Mesenchymal stem cell (in vitro differentiated cells and primary cell): ENCODE results near the gene TMEM164.

ENCODE experiments used
- DNase-seq: peaks from one replicate; pipeline ENCODE4 v3.0.0-alpha.2; 2013
- H2AFZ ChIP-seq: one replicate; pipeline ENCODE4 v1.6.1; 2013; ENCODE audit warnings: low read depth, mild to moderate bottlenecking, control low read depth, inconsistent platforms, low read length, moderate library complexity
- H2AK5ac ChIP-seq: 2 replicates; pipeline ENCODE4 v1.6.1; 2013; ENCODE audit warnings: low read length, moderate library complexity, mild to moderate bottlenecking, inconsistent platforms; ENCODE audit not compliant: severe bottlenecking
- H2BK120ac ChIP-seq: one replicate; pipeline ENCODE4 v1.6.1; 2013; ENCODE audit warnings: low read depth, mild to moderate bottlenecking, inconsistent platforms, low read length, moderate library complexity
- H2BK12ac ChIP-seq, 2 experiments: one replicate each; pipeline ENCODE4 v1.6.1; 2013; ENCODE audit warnings: inconsistent platforms in 2 of 2, low read length in 2 of 2, mild to moderate bottlenecking in 2 of 2, moderate library complexity in 2 of 2, control low read depth in 1 of 2
- H2BK15ac ChIP-seq: one replicate; pipeline ENCODE4 v1.6.1; 2013; ENCODE audit warnings: mild to moderate bottlenecking, low read depth, inconsistent platforms; ENCODE audit not compliant: poor library complexity, severe bottlenecking
- H2BK5ac ChIP-seq: 2 replicates; pipeline ENCODE4 v1.6.1; 2013; ENCODE audit warnings: low read depth, mild to moderate bottlenecking, low read length, control low read depth, inconsistent platforms; ENCODE audit not compliant: poor library complexity, severe bottlenecking
- H3K14ac ChIP-seq, 2 experiments: one replicate each; pipeline ENCODE4 v1.6.1; 2013; ENCODE audit warnings: inconsistent platforms in 2 of 2, low read length in 2 of 2, control low read depth in 1 of 2, mild to moderate bottlenecking in 1 of 2, moderate library complexity in 1 of 2
- H3K18ac ChIP-seq, 2 experiments: one replicate each; pipeline ENCODE4 v1.6.1; 2013; ENCODE audit warnings: inconsistent platforms in 2 of 2, low read length in 2 of 2, control low read depth in 1 of 2, low read depth in 1 of 2, mild to moderate bottlenecking in 1 of 2
- H3K23ac ChIP-seq, 2 experiments: one replicate each; pipeline ENCODE4 v1.6.1; 2013; ENCODE audit warnings: inconsistent platforms in 2 of 2, low read length in 2 of 2, mild to moderate bottlenecking in 2 of 2, moderate library complexity in 2 of 2, control low read depth in 1 of 2
- H3K27ac ChIP-seq: 2 replicates; pipeline ENCODE4 v1.5.1; 2013; ENCODE audit warnings: mild to moderate bottlenecking, moderate library complexity, low read length, control low read depth, inconsistent platforms; ENCODE audit not compliant: poor library complexity, severe bottlenecking
- H3K27me3 ChIP-seq, 2 experiments: 2 replicates each; pipeline versions ENCODE4 v1.6.1 to v1.7.0; 2013; ENCODE audit warnings: low read length in 2 of 2, mild to moderate bottlenecking in 2 of 2, moderate library complexity in 2 of 2, control low read depth in 1 of 2, inconsistent platforms in 1 of 2; ENCODE audit not compliant: control insufficient read depth in 1 of 2, insufficient read depth in 1 of 2
- H3K36me3 ChIP-seq, 2 experiments: 2 replicates each; pipeline versions ENCODE4 v1.6.1 to v1.7.0; 2013; ENCODE audit warnings: low read length in 2 of 2, control low read depth in 1 of 2, inconsistent platforms in 1 of 2, low read depth in 1 of 2, mild to moderate bottlenecking in 1 of 2; ENCODE audit not compliant: insufficient read depth in 2 of 2, control insufficient read depth in 1 of 2
- H3K4ac ChIP-seq, 2 experiments: one replicate each; pipeline ENCODE4 v1.6.1; 2013; ENCODE audit warnings: inconsistent platforms in 2 of 2, low read length in 2 of 2, mild to moderate bottlenecking in 2 of 2, moderate library complexity in 2 of 2, control low read depth in 1 of 2, low read depth in 1 of 2
- H3K4me1 ChIP-seq: 2 replicates; pipeline ENCODE4 v1.6.1; 2013; ENCODE audit warnings: low read depth, low read length, control low read depth; ENCODE audit not compliant: control insufficient read depth, insufficient read depth
- H3K4me2 ChIP-seq: 2 replicates; pipeline ENCODE4 v1.6.1; 2013; ENCODE audit warnings: low read length, mild to moderate bottlenecking, inconsistent platforms; ENCODE audit not compliant: poor library complexity, severe bottlenecking
- H3K4me3 ChIP-seq, 2 experiments: 2 replicates each; pipeline versions ENCODE4 v1.5.1 to v1.7.0; 2013; ENCODE audit warnings: low read length in 2 of 2, mild to moderate bottlenecking in 2 of 2, control low read depth in 1 of 2, low read depth in 1 of 2; ENCODE audit not compliant: insufficient read depth in 1 of 2
- H3K79me1 ChIP-seq: replicated peaks from 2 replicates; pipeline ENCODE4 v1.6.1; 2013; ENCODE audit warnings: mild to moderate bottlenecking, control low read depth, low read length, inconsistent platforms; ENCODE audit not compliant: poor library complexity, severe bottlenecking
- H3K9ac ChIP-seq: 2 replicates; pipeline ENCODE4 v1.7.0; 2013; ENCODE audit warnings: mild to moderate bottlenecking, low read length, moderate library complexity
- H3K9me3 ChIP-seq: 2 replicates; pipeline ENCODE4 v1.7.0; 2013; ENCODE audit warnings: mild to moderate bottlenecking, low read length; ENCODE audit not compliant: control insufficient read depth
- H4K8ac ChIP-seq: one replicate; pipeline ENCODE4 v1.6.1; 2013; ENCODE audit warnings: inconsistent platforms, mild to moderate bottlenecking, low read length, moderate library complexity
- H4K91ac ChIP-seq: one replicate; pipeline ENCODE4 v1.6.1; 2013; ENCODE audit warnings: mild to moderate bottlenecking, low read length, inconsistent platforms
- WGBS: methylation state at CpG from one replicate; pipeline ENCODE4 v1.1.7; 2013; ENCODE audit warnings: mixed read lengths; 5-methylcytosine and 5-hydroxymethylcytosine counted together

The TMEM164 gene

GRCh38 chrX:110131031-110131430 lies 128.1 kb downstream of the TMEM164 start:
- DNase-seq = no peak
- no peak overlapping the region for H2AK5ac ChIP-seq
- H2BK5ac ChIP-seq = no peak overlapping the region
- H3K27me3 ChIP-seq = peaks cover 0 to 32% of the 10 kb centered on the region in 2 experiments
- no peak overlapping the region for H2AFZ ChIP-seq
- H4K91ac ChIP-seq = no peak overlapping the region
- H2BK15ac ChIP-seq = no peak overlapping the region
- no peaks in the 10 kb centered on the region for H3K4me1 ChIP-seq
- no peak overlapping the region for H3K14ac ChIP-seq
- no peak overlapping the region for H2BK12ac ChIP-seq
- no peak overlapping the region for H3K4ac ChIP-seq
- no peak overlapping the region for H3K9ac ChIP-seq
- no peak overlapping the region for H3K23ac ChIP-seq
- WGBS = no CpG with 5 or more reads among the region's 1 CpG
- H3K27ac ChIP-seq = no peak overlapping the region
- no peaks in the 10 kb centered on the region for H3K36me3 ChIP-seq
- H4K8ac ChIP-seq = no peak overlapping the region
- peaks cover 3% of the 10 kb centered on the region for H3K79me1 ChIP-seq
- no peak overlapping the region for H3K4me3 ChIP-seq
- no peak overlapping the region for H3K4me2 ChIP-seq
- H3K9me3 ChIP-seq = no peaks in the 10 kb centered on the region
- no peak overlapping the region for H3K18ac ChIP-seq
- no peak overlapping the region for H2BK120ac ChIP-seq

- Histone ChIP-seq H3K4me1 (no peaks in the 10 kb centered on the region), H3K4ac (no peak overlapping the region), H4K8ac (no peak overlapping the region), H3K4me2 (no peak overlapping the region), H3K27ac (no peak overlapping the region), H3K9me3 (no peaks in the 10 kb centered on the region), H3K79me1 (peaks cover 3% of the 10 kb centered on the region), H2BK15ac (no peak overlapping the region), H2BK12ac (no peak overlapping the region), H3K18ac (no peak overlapping the region), H2AK5ac (no peak overlapping the region), H3K27me3 (peaks cover 0 to 28% of the 10 kb centered on the region in 2 experiments), H2BK5ac (no peak overlapping the region), H2AFZ (no peak overlapping the region), H3K14ac (no peak overlapping the region), H3K36me3 (no peaks in the 10 kb centered on the region), H4K91ac (no peak overlapping the region), H2BK120ac (no peak overlapping the region), H3K23ac (no peak overlapping the region), H3K9ac (no peak overlapping the region), H3K4me3 (no peak overlapping the region)
- no peak for DNase-seq
- WGBS = 100% methylated on average over 1 of the region's 1 CpG
Measured at GRCh38 chrX:110132450-110133114, 129.7 kb downstream of the TMEM164 start.

DNA sequence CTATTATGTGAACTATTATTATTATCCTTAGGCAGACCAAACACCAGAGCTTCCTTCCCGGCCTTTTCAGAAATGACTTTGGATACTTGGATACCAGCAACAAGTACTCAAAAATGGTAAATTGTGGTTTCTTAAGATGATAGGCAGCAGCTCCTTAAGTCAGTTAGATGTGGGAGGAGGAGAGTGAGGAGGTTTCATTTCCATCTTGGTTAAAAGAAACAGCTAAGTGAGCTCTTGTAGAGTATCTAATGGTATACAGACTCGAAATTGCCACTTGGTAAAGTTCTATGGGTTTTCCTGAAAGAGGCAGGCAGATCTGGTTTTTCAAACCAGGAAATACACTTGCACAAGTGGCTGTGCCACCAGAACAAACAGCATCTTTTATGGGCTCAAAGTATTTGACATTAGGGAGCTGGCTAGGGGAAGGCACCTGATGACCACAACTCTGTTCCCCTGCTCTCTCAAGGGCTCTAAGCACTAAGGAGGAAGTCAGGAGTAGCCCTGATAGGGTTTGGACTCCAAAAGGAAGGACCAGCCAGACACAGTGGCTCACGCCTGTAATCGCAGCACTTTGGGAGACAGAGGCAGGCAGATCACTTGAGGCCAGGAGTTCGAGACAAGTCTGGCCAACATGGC lies 130.9 kb downstream of the TMEM164 start:
- Histone ChIP-seq H3K27me3 (peaks cover 0 to 23% of the 10 kb centered on the region in 2 experiments), H3K18ac (no peak overlapping the region), H3K23ac (no peak overlapping the region), H3K14ac (no peak overlapping the region), H3K9ac (no peak overlapping the region), H2BK15ac (no peak overlapping the region), H3K9me3 (no peaks in the 10 kb centered on the region), H2AFZ (no peak overlapping the region), H2AK5ac (no peak overlapping the region), H2BK120ac (no peak overlapping the region), H3K4ac (no peak overlapping the region), H3K79me1 (peaks cover 3% of the 10 kb centered on the region), H2BK5ac (no peak overlapping the region), H4K8ac (no peak overlapping the region), H2BK12ac (no peak overlapping the region), H3K36me3 (no peaks in the 10 kb centered on the region), H4K91ac (no peak overlapping the region), H3K27ac (no peak overlapping the region), H3K4me1 (no peaks in the 10 kb centered on the region), H3K4me3 (no peak overlapping the region), H3K4me2 (no peak overlapping the region)
- DNase-seq = no peak
- 97% methylated on average over 3 of the region's 5 CpGs for WGBS

- Histone ChIP-seq H2BK12ac (no peak overlapping the region), H2AFZ (no peak overlapping the region), H3K4me1 (no peaks in the 10 kb centered on the region), H3K14ac (no peak overlapping the region), H3K23ac (no peak overlapping the region), H3K27ac (no peak overlapping the region), H2AK5ac (no peak overlapping the region), H3K79me1 (peaks cover 3% of the 10 kb centered on the region), H2BK15ac (no peak overlapping the region), H3K18ac (no peak overlapping the region), H4K8ac (no peak overlapping the region), H3K9ac (no peak overlapping the region), H3K9me3 (no peaks in the 10 kb centered on the region), H3K4me3 (no peak overlapping the region), H4K91ac (no peak overlapping the region), H2BK5ac (no peak overlapping the region), H3K4ac (no peak overlapping the region), H3K36me3 (no peaks in the 10 kb centered on the region), H2BK120ac (no peak overlapping the region), H3K27me3 (peaks cover 0 to 16% of the 10 kb centered on the region in 2 experiments), H3K4me2 (no peak overlapping the region)
- WGBS = 100% methylated on average over 1 of the region's 1 CpG
- no peak for DNase-seq
Measured at GRCh38 chrX:110135618-110136017, 132.7 kb downstream of the TMEM164 start.
